Endodermal cell (in vitro differentiated cells): ENCODE data around the gene GRB14. TPM values are rescaled to one million over a fixed set of nuclear protein-coding genes. Genes with fewer than 3 reads are reported as not detected.

ENCODE experiments used
- DNase-seq: peaks from one replicate; pipeline ENCODE4 v3.0.0-alpha.2; 2017
- H3K27ac ChIP-seq: 2 replicates; pipeline ENCODE4 v1.5.1; 2013; ENCODE audit warnings: mild to moderate bottlenecking, low read depth, low read length, moderate library complexity
- H3K27me3 ChIP-seq: 2 replicates; pipeline ENCODE4 v1.6.1; 2013; ENCODE audit warnings: mild to moderate bottlenecking, low read length, moderate library complexity; ENCODE audit not compliant: insufficient read depth, control insufficient read depth, poor library complexity, severe bottlenecking
- H3K36me3 ChIP-seq: 2 replicates; pipeline ENCODE4 v1.7.0; 2013; ENCODE audit warnings: mild to moderate bottlenecking, low read length, moderate library complexity; ENCODE audit not compliant: control insufficient read depth, insufficient read depth
- H3K4me1 ChIP-seq: one replicate; pipeline ENCODE4 v1.7.0; 2013; ENCODE audit warnings: low read length; ENCODE audit not compliant: control insufficient read depth, insufficient read depth
- H3K4me3 ChIP-seq: 2 replicates; pipeline ENCODE4 v1.5.1; 2013; ENCODE audit warnings: mild to moderate bottlenecking, low read length, moderate library complexity
- H3K9ac ChIP-seq: 2 replicates; pipeline ENCODE4 v1.6.1; 2013; ENCODE audit warnings: mild to moderate bottlenecking, low read length, moderate library complexity; ENCODE audit not compliant: poor library complexity, severe bottlenecking; ENCODE audit errors: extremely low read depth
- H3K9me3 ChIP-seq: 2 replicates; pipeline ENCODE4 v1.6.1; 2013; ENCODE audit warnings: mild to moderate bottlenecking, low read length, moderate library complexity; ENCODE audit not compliant: control insufficient read depth
- H3K27ac Mint-ChIP-seq: 2 replicates; pipeline ENCODE4 v1.8.0; 2020; ENCODE audit warnings: mixed read lengths
- H3K27me3 Mint-ChIP-seq: 2 replicates; pipeline ENCODE4 v1.8.0; 2021; ENCODE audit warnings: mild to moderate bottlenecking, mixed read lengths; ENCODE audit not compliant: insufficient read depth
- H3K36me3 Mint-ChIP-seq: 2 replicates; pipeline ENCODE4 v1.8.0; 2020; ENCODE audit warnings: low read depth, mixed read lengths
- H3K4me1 Mint-ChIP-seq: 2 replicates; pipeline ENCODE4 v1.8.0; 2020; ENCODE audit warnings: mixed read lengths
- H3K4me3 Mint-ChIP-seq: 2 replicates; pipeline ENCODE4 v1.8.0; 2020; ENCODE audit warnings: mild to moderate bottlenecking, moderate library complexity, mixed read lengths
- H3K9me3 Mint-ChIP-seq: 2 replicates; pipeline ENCODE4 v1.8.0; 2020; ENCODE audit warnings: mild to moderate bottlenecking, mixed read lengths
- CTCF ChIP-seq: fragments of 200-600 bp; sonication (generic); conservative IDR thresholded peaks from 2 replicates; pipeline ENCODE4 v1.5.0; 2021; ENCODE audit warnings: antibody characterized with exemption, mild to moderate bottlenecking
- WGBS, 2 experiments: methylation state at CpG; one replicate each; pipeline versions ENCODE4 v1.1.5 to v1.1.7; 2013; ENCODE audit warnings: missing lambda C conversion rate in 2 of 2, mixed read lengths in 1 of 2; ENCODE audit not compliant: insufficient coverage in 1 of 2, insufficient read length in 1 of 2; 5-methylcytosine and 5-hydroxymethylcytosine counted together
- total RNA-seq, 2 donors: library from RNA; stranded (reverse); fragmentation: NEBNext Ultra II Directional in 1 of 2; extraction: Animal tissue kit (Norgen Biotek cat#: 25700) in 1 of 2; gene quantifications; 2 replicates in 1 of 2; 3 replicates in 1 of 2; pipeline ENCODE4 v1.2.1, GENCODE V29; 2021

Gene GRB14
- total RNA-seq, 2 donors from 2014 or later, result 16.5 to 21.4 TPM

GRCh38 chr2:164597983-164598382 is 23.3 kb downstream of the GRB14 start:
- Histone ChIP-seq H3K27ac (no peak overlapping the region), H3K9ac (no peak overlapping the region), H3K27me3 (no peaks in the 10 kb centered on the region), H3K4me3 (no peak overlapping the region), H3K4me1 (peaks cover 2% of the 10 kb centered on the region), H3K9me3 (no peaks in the 10 kb centered on the region), H3K36me3 (no peaks in the 10 kb centered on the region)
- H3K4me1 Mint-ChIP-seq, result peaks cover 6% of the 10 kb centered on the region
- no peak for TF ChIP-seq CTCF
- no peak for DNase-seq
- H3K27ac Mint-ChIP-seq, result no peak overlapping the region
- H3K36me3 Mint-ChIP-seq, result no peaks in the 10 kb centered on the region
- no peaks in the 10 kb centered on the region for H3K27me3 Mint-ChIP-seq
- no peak overlapping the region for H3K4me3 Mint-ChIP-seq
- 80% methylated on average over 2 of the region's 2 CpGs; no CpG with 5 or more reads in 1 of the 2 experiments for whole genome bisulfite sequencing, 2 experiments
- H3K9me3 Mint-ChIP-seq, result no peaks in the 10 kb centered on the region

GRCh38 chr2:164595031-164595430 is 26.3 kb downstream of the GRB14 start:
- no peak for DNase-seq
- WGBS, 2 experiments, result 100% methylated on average over 1 of the region's 1 CpG
- Mint-ChIP-seq H3K27ac (no peak overlapping the region), H3K4me3 (no peak overlapping the region), H3K9me3 (peaks cover 5% of the 10 kb centered on the region), H3K4me1 (peaks cover 6% of the 10 kb centered on the region), H3K27me3 (no peaks in the 10 kb centered on the region), H3K36me3 (peaks cover 3% of the 10 kb centered on the region)
- TF ChIP-seq CTCF, result no peak
- Histone ChIP-seq H3K36me3 (no peaks in the 10 kb centered on the region), H3K27ac (no peak overlapping the region), H3K9me3 (no peaks in the 10 kb centered on the region), H3K27me3 (no peaks in the 10 kb centered on the region), H3K9ac (no peak overlapping the region), H3K4me3 (no peak overlapping the region), H3K4me1 (peaks cover 2% of the 10 kb centered on the region)

- H3K27ac Mint-ChIP-seq, result no peak overlapping the region
- H3K36me3 ChIP-seq, result no peaks in the 10 kb centered on the region
- no peak overlapping the region for H3K9ac ChIP-seq
- H3K36me3 Mint-ChIP-seq, result peaks cover 3% of the 10 kb centered on the region
- no peak overlapping the region for H3K27ac ChIP-seq
- H3K27me3 Mint-ChIP-seq, result no peaks in the 10 kb centered on the region
- H3K27me3 ChIP-seq, result no peaks in the 10 kb centered on the region
- no peaks in the 10 kb centered on the region for H3K9me3 ChIP-seq
- no peak for DNase-seq
- no peak for TF ChIP-seq CTCF
- H3K4me3 ChIP-seq, result no peak overlapping the region
- H3K4me1 ChIP-seq, result peaks cover 2% of the 10 kb centered on the region
- peaks cover 5% of the 10 kb centered on the region for H3K9me3 Mint-ChIP-seq
- H3K4me3 Mint-ChIP-seq, result no peak overlapping the region
- H3K4me1 Mint-ChIP-seq, result peaks cover 6% of the 10 kb centered on the region
These were observed 27.3 kb downstream of the GRB14 start for GRCh38 chr2:164593959-164594358.
